ENCODE measurements around the gene TBC1D10B. TPM values are rescaled to one million over a fixed set of nuclear protein-coding genes. Genes with fewer than 3 reads are reported as not detected.

The TBC1D10B gene
- total RNA-seq, 1 donor, result 38.0 TPM

DNA sequence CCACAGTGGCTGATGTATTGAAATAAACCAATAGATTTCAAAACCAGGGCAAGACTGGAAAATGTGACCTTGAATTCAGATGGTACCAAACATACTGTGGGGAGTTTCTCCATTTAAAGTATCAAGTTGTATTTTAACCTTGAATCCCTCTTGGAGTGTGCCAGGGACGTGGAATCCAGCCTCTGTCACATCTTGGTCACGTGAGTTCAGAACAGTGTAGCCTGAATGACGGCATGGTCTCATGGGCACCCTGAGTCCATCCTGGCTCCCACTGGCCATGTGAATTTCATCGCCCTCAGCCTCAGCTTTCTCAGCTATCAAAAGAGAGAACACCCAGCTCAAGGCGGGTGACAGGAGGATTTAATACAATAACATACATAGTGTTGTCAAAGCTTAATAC, 43.9 kb upstream of the TBC1D10B start:
- DNase-seq (ENCODE audit: low read depth), result no peak
- H3K4me3 ChIP-seq (ENCODE audit: low read depth, low read length), result no peak overlapping the region
- no peak for TF ChIP-seq CTCF (IDR thresholded peaks at IDR 0.05; ENCODE audit: insufficient read depth, low read length)

GRCh38 chr16:30413112-30413806, 43.0 kb upstream of the TBC1D10B start:
- no peak for TF ChIP-seq CTCF (IDR thresholded peaks at IDR 0.05; ENCODE audit: insufficient read depth, low read length)
- no peak overlapping the region for H3K4me3 ChIP-seq (ENCODE audit: low read depth, low read length)
- DNase-seq (ENCODE audit: low read depth), result no peak

- peak overlapping the region; percentile 9 for H3K4me3 ChIP-seq (ENCODE audit: low read depth, low read length)
- TF ChIP-seq CTCF (IDR thresholded peaks at IDR 0.05; ENCODE audit: insufficient read depth, low read length), result peak; percentile 98
- peak; percentile 87 for DNase-seq (ENCODE audit: low read depth)
Observed at GRCh38 chr16:30409125-30410060, 39.1 kb upstream of the TBC1D10B start.

DNA sequence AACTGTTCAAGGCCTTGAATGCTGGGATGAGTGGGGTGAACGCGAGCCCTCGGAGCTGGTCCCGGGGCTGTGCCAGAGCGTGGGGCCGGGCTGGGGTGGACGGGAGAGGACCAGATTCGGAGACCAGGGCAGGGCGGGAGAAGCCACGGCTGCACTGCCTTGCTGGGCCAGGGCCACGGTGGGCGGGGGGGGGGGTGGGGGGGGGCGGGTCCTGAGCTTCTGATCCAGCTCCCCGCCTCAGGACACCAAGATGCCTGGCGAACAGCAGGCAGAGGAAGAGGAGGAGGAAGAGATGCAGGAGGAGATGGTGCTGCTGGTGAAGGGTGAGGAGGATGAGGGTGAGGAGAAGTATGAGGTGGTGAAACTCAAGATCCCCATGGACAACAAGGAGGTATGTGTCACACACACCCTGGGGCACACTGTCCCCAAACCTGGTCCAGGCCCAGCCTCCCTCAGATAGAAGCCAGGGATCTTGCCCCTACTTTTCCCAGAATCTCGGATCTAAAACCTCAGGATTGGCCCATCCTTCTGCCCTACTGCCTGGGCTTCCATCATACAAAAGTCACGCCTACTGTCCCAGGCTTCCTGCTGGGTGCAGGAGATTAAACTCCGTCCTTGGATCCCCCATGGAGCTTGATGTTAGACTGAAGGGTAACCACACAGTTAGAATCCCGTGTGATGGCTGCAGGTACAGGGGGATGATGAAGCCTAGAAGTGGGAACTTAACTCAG, 37.7 kb upstream of the TBC1D10B start:
- TF ChIP-seq CTCF (IDR thresholded peaks at IDR 0.05; ENCODE audit: insufficient read depth, low read length), result no peak
- peak overlapping the region; percentile 77 for H3K4me3 ChIP-seq (ENCODE audit: low read depth, low read length)
- DNase-seq (ENCODE audit: low read depth), result no peak

GRCh38 chr16:30407102-30407803, 37.0 kb upstream of the TBC1D10B start, which contains the start of gene ZNF771:
Gene ZNF771, plus strand, starts transcription at chr16:30407606. Its CDS starts 448 bp downstream, at chr16:30408054.
- peak; percentile 85 for DNase-seq (ENCODE audit: low read depth)
- peak within 1 kb of the TSS; percentile 77 for H3K4me3 ChIP-seq (ENCODE audit: low read depth, low read length)

More at GRCh38 chr16:30407102-30407803, 37.0 kb upstream of the TBC1D10B start, which contains the start of gene ZNF771:
- TF ChIP-seq CTCF (IDR thresholded peaks at IDR 0.05; ENCODE audit: insufficient read depth, low read length), result no peak

Measured in fibroblast of the aortic adventitia (primary cell).